Measurements from ENCODE around the gene LAYN.

Gene LAYN

DNA sequence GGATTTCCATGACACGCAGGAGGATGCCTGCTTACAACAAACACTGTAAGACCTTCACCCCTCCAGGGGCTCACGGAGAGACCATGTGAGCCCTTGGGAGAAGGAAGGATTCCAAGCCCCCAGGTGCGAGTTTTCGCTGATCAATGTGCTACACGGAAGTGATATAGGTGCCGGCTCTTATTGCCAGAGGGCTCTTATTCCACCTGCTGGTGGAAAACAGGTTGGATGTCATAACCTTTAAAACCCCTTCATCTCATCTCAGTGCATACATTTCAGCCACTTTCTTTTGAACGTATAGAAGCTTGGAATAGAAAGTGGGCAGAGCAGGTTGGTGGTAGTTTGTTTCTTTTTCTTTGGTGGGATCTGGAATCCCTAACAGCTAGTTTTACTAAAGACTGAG, 25.8 kb downstream of the LAYN start:
- Mint-ChIP-seq H3K9me3 (no peaks in the 10 kb centered on the region), H3K4me3 (no peak overlapping the region), H3K27me3 (ENCODE audit: low read depth) (no peaks in the 10 kb centered on the region), H3K36me3 (ENCODE audit: low read depth) (no peaks in the 10 kb centered on the region), H3K27ac (no peak overlapping the region), H3K4me1 (peaks cover 16% of the 10 kb centered on the region)
- TF ChIP-seq, protein P1, sequence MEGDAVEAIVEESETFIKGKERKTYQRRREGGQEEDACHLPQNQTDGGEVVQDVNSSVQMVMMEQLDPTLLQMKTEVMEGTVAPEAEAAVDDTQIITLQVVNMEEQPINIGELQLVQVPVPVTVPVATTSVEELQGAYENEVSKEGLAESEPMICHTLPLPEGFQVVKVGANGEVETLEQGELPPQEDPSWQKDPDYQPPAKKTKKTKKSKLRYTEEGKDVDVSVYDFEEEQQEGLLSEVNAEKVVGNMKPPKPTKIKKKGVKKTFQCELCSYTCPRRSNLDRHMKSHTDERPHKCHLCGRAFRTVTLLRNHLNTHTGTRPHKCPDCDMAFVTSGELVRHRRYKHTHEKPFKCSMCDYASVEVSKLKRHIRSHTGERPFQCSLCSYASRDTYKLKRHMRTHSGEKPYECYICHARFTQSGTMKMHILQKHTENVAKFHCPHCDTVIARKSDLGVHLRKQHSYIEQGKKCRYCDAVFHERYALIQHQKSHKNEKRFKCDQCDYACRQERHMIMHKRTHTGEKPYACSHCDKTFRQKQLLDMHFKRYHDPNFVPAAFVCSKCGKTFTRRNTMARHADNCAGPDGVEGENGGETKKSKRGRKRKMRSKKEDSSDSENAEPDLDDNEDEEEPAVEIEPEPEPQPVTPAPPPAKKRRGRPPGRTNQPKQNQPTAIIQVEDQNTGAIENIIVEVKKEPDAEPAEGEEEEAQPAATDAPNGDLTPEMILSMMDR (IDR thresholded peaks at IDR 0.05; ENCODE audit: unreplicated experiment in 3 of 3): no peak

DNA sequence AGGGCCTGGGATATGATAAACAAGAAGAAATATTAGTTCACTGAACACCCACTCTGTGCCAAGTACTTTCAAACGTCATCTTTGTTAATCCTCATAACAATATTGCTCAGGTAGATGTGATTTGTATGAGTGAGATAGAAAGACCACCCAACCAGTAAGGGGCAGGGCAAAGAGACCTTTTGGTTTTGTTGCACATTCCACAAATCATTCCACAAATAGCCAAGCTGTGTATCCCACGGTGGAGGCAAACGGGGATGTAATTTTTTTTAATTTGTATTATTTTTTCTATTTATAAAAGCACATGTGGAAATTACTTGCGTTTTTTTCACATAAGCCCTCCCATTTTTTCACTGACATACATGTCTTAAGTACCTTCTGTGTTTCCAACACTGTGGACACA, 29.0 kb downstream of the LAYN start:
- TF ChIP-seq, protein P1 (IDR thresholded peaks at IDR 0.05; ENCODE audit: unreplicated experiment in 3 of 3): no peak
- Mint-ChIP-seq H3K27ac (peak overlapping the region in 2 of 3 experiments; percentile 47 to 60), H3K27me3 (ENCODE audit: low read depth) (no peaks in the 10 kb centered on the region), H3K9me3 (no peaks in the 10 kb centered on the region), H3K4me3 (no peak overlapping the region), H3K4me1 (peaks cover 31% of the 10 kb centered on the region), H3K36me3 (ENCODE audit: low read depth) (no peaks in the 10 kb centered on the region)

DNA sequence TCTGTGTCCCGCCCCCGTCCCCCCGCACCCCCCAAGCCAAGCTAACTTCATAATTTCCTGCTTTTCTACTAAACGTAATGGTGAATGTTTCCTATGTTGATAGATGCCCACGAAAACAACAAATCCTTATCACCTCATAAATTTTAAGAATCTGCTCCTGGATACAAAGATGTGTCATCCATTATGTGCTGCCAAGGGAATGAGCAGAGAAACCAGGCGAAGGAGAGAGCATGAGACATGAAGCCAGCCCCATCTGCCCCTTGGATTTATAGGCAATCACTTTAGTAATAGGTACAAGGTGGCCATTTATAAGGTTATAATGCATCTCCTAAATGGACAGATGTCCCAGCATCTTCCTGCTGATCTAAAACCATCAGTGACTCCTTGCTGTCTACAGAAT, 30.3 kb downstream of the LAYN start:
- Mint-ChIP-seq H3K4me3 (no peak overlapping the region), H3K9me3 (no peaks in the 10 kb centered on the region), H3K27ac (peak overlapping the region in 2 of 3 experiments; percentile 7 to 47), H3K4me1 (peaks cover 36% of the 10 kb centered on the region), H3K27me3 (ENCODE audit: low read depth) (no peaks in the 10 kb centered on the region), H3K36me3 (ENCODE audit: low read depth) (no peaks in the 10 kb centered on the region)
- TF ChIP-seq, protein P1 (IDR thresholded peaks at IDR 0.05; ENCODE audit: unreplicated experiment in 3 of 3): no peak

DNA sequence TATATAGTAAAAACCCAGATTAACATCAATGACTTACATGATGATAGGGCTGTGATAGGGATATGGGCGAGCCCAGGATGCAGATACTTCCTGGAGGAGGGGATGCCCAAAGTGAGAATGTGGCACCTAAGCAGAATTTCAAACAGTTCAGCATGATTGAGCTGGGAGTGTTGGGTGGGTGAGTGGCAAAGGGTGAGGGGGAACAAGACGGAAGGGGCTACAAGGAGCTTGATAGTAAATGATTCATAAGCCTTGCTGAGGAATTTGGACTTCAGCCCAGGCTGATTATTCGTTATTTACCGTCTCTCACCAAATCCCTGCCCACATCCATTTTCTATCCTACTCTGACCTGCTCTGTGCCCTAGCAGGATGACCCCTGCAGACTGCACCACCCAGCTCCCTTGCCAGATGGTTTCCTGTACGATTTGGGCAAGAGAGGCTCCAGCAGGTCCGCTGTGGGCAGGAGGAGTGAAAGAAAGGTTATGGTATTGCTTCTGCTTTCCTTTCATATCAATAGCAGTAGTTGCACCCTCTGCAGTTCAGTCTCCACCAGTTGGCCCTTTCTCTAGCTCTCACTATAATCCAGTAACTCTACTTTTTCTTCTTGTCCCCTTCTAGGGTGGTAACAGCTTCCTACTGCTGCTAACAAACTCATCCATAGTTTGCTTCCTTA, 31.4 kb downstream of the LAYN start:
- Mint-ChIP-seq H3K9me3 (no peaks in the 10 kb centered on the region), H3K27ac (peak overlapping the region; percentile 7 to 70 (median 45)), H3K27me3 (ENCODE audit: low read depth) (no peaks in the 10 kb centered on the region), H3K4me1 (peaks cover 36% of the 10 kb centered on the region), H3K36me3 (ENCODE audit: low read depth) (no peaks in the 10 kb centered on the region), H3K4me3 (no peak overlapping the region)
- TF ChIP-seq, protein P1 (IDR thresholded peaks at IDR 0.05; ENCODE audit: unreplicated experiment in 3 of 3): no peak

DNA sequence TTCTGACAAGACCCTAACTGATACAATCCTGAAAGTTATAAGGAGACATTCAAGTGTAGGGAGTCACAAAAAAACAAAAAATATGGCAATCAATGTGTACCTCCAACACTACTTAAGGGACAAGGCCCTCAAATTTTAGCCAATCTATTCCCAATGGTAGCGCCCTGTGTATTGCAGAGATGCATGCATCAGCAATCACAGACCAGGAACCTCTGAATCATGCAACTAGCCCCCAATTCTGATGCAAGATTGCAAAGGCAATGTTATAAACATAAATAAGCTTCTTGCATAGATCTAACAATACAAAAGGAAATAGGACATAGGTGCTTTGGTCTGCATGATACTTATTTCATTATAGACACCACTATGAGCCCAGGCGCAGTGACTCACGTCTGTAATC, 32.1 kb downstream of the LAYN start:
- no peaks in the 10 kb centered on the region for H3K27me3 Mint-ChIP-seq (ENCODE audit: low read depth)
- H3K27ac Mint-ChIP-seq: peak overlapping the region; percentile 7 to 45 (median 19)
- H3K36me3 Mint-ChIP-seq (ENCODE audit: low read depth): no peaks in the 10 kb centered on the region
- peaks cover 36% of the 10 kb centered on the region for H3K4me1 Mint-ChIP-seq
- TF ChIP-seq, protein P1 (IDR thresholded peaks at IDR 0.05; ENCODE audit: unreplicated experiment in 3 of 3): no peak
- no peaks in the 10 kb centered on the region for H3K9me3 Mint-ChIP-seq
- no peak overlapping the region for H3K4me3 Mint-ChIP-seq

DNA sequence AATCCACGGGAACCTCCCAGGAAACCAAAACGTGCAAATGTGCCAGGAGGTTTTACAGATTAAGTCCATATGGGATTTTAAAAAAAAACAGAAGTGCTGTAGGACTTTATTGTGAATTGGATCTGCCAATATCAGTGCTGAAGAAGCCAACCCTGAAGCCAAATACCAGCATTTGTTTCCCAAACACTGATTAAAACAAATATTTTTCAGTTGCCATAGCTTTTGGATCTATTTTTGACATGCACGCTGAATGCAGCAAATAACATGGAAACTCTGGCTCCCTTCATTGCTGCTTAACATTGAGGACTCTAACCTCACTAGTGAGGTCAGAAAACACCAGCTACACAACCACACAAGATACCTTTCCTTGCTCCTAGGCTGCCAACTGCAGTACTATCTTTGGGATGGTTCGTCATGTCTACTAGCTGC, 33.3 kb downstream of the LAYN start:
- H3K9me3 Mint-ChIP-seq: no peaks in the 10 kb centered on the region
- H3K27me3 Mint-ChIP-seq (ENCODE audit: low read depth): no peaks in the 10 kb centered on the region
- H3K4me1 Mint-ChIP-seq: peaks cover 36% of the 10 kb centered on the region
- TF ChIP-seq, protein P1 (IDR thresholded peaks at IDR 0.05; ENCODE audit: unreplicated experiment in 3 of 3): no peak
- no peak overlapping the region for H3K4me3 Mint-ChIP-seq
- H3K27ac Mint-ChIP-seq: peak overlapping the region in 2 of 3 experiments; percentile 34 to 38
- H3K36me3 Mint-ChIP-seq (ENCODE audit: low read depth): no peaks in the 10 kb centered on the region
